H1 (cell line): ENCODE results near the gene MACROD2. TPM values are rescaled to one million over a fixed set of nuclear protein-coding genes. Genes with fewer than 3 reads are reported as not detected.

Experiments used
- BACH1 ChIP-seq: IDR thresholded peaks from 2 replicates; pipeline ENCODE4 v1.6.1; 2012; ENCODE audit warnings: low read length, improper control_type of control experiment
- FOSL1 ChIP-seq: IDR thresholded peaks from 2 replicates; pipeline ENCODE4 v1.6.1; 2011; ENCODE audit warnings: mild to moderate bottlenecking, low read depth, low read length, moderate library complexity; ENCODE audit not compliant: insufficient read depth
- JUND ChIP-seq: IDR thresholded peaks from 2 replicates; pipeline ENCODE4 v1.6.1; 2011; ENCODE audit warnings: mild to moderate bottlenecking, improper control_type of control experiment, low read length
- SRF ChIP-seq: IDR thresholded peaks from 2 replicates; pipeline ENCODE4 v1.6.1; 2011; ENCODE audit warnings: mild to moderate bottlenecking, low read depth, low read length, moderate library complexity
- polyA plus RNA-seq, 7 experiments: library from polyadenylated mRNA; depleted of rRNA in 3 of 7; stranded (reverse) in 5 of 7; unstranded in 2 of 7; fragments of >200 nt in 5 of 7; fragments of 200-250 nt in 2 of 7; gene quantifications; 1 replicate in 5 of 7; 2 replicates in 1 of 7; 4 replicates in 1 of 7; pipeline versions ENCODE4 v1.2.1 to v1.2.3, GENCODE V29; 2011 to 2013; ENCODE audit warnings: missing spikeins in 2 of 7, mixed read lengths in 2 of 7
- total RNA-seq: library from RNA; stranded (reverse); fragmentation: NEBNext Ultra II Directional; extraction: Animal tissue kit (Norgen Biotek cat#: 25700); gene quantifications from 2 replicates; pipeline ENCODE4 v1.2.1, GENCODE V29; 2021
- TF ChIP-seq, protein P1 (sequence below): fragments of 300-600 bp; sonication (generic); IDR thresholded peaks from 2 replicates; pipeline ENCODE4 v1.7.1; 2012; ENCODE audit warnings: low read length, moderate library complexity, mild to moderate bottlenecking, inconsistent platforms; ENCODE audit not compliant: insufficient replicate concordance

The MACROD2 gene
- total and polyA plus RNA-seq, 2 of the 8 experiments (the other 6 are each of a cell fraction or from before 2014, with no cell fraction given) = 0.70 to 3.9 TPM

DNA sequence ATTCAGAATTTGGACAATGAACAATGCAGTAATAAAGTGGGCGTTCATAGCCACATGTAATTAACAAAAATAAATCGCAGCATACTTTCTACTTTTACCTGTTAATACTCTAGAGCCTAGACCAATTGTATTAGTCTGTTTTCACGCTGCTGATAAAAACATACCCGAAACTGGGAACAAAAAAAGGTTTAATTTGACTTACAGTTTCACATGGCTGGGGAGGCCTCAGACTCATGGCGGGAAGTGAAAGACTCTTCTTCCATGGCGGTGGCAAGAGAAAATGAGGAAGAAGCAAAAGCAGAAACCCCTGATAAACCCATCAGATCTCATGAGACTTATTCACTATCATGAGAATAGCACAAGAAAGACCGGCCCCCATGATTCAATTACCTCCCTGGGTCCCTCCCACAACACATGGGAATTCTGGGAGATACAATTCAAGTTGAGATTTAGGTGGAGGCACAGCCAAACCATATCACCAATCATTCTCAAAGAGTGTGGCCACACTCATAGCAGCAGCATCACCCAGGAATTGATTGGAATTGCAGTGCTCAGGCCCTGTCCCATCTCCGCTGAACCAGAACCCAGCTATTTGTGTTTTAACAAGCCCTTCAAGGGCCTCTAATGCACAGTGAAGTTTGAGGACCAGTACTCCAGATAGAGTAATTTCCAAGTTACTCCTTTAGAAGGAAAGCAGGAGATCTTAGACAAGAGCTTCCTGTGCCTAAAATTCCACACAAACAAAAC lies 1927.9 kb downstream of the MACROD2 start (continued):
- TF ChIP-seq, protein P1, sequence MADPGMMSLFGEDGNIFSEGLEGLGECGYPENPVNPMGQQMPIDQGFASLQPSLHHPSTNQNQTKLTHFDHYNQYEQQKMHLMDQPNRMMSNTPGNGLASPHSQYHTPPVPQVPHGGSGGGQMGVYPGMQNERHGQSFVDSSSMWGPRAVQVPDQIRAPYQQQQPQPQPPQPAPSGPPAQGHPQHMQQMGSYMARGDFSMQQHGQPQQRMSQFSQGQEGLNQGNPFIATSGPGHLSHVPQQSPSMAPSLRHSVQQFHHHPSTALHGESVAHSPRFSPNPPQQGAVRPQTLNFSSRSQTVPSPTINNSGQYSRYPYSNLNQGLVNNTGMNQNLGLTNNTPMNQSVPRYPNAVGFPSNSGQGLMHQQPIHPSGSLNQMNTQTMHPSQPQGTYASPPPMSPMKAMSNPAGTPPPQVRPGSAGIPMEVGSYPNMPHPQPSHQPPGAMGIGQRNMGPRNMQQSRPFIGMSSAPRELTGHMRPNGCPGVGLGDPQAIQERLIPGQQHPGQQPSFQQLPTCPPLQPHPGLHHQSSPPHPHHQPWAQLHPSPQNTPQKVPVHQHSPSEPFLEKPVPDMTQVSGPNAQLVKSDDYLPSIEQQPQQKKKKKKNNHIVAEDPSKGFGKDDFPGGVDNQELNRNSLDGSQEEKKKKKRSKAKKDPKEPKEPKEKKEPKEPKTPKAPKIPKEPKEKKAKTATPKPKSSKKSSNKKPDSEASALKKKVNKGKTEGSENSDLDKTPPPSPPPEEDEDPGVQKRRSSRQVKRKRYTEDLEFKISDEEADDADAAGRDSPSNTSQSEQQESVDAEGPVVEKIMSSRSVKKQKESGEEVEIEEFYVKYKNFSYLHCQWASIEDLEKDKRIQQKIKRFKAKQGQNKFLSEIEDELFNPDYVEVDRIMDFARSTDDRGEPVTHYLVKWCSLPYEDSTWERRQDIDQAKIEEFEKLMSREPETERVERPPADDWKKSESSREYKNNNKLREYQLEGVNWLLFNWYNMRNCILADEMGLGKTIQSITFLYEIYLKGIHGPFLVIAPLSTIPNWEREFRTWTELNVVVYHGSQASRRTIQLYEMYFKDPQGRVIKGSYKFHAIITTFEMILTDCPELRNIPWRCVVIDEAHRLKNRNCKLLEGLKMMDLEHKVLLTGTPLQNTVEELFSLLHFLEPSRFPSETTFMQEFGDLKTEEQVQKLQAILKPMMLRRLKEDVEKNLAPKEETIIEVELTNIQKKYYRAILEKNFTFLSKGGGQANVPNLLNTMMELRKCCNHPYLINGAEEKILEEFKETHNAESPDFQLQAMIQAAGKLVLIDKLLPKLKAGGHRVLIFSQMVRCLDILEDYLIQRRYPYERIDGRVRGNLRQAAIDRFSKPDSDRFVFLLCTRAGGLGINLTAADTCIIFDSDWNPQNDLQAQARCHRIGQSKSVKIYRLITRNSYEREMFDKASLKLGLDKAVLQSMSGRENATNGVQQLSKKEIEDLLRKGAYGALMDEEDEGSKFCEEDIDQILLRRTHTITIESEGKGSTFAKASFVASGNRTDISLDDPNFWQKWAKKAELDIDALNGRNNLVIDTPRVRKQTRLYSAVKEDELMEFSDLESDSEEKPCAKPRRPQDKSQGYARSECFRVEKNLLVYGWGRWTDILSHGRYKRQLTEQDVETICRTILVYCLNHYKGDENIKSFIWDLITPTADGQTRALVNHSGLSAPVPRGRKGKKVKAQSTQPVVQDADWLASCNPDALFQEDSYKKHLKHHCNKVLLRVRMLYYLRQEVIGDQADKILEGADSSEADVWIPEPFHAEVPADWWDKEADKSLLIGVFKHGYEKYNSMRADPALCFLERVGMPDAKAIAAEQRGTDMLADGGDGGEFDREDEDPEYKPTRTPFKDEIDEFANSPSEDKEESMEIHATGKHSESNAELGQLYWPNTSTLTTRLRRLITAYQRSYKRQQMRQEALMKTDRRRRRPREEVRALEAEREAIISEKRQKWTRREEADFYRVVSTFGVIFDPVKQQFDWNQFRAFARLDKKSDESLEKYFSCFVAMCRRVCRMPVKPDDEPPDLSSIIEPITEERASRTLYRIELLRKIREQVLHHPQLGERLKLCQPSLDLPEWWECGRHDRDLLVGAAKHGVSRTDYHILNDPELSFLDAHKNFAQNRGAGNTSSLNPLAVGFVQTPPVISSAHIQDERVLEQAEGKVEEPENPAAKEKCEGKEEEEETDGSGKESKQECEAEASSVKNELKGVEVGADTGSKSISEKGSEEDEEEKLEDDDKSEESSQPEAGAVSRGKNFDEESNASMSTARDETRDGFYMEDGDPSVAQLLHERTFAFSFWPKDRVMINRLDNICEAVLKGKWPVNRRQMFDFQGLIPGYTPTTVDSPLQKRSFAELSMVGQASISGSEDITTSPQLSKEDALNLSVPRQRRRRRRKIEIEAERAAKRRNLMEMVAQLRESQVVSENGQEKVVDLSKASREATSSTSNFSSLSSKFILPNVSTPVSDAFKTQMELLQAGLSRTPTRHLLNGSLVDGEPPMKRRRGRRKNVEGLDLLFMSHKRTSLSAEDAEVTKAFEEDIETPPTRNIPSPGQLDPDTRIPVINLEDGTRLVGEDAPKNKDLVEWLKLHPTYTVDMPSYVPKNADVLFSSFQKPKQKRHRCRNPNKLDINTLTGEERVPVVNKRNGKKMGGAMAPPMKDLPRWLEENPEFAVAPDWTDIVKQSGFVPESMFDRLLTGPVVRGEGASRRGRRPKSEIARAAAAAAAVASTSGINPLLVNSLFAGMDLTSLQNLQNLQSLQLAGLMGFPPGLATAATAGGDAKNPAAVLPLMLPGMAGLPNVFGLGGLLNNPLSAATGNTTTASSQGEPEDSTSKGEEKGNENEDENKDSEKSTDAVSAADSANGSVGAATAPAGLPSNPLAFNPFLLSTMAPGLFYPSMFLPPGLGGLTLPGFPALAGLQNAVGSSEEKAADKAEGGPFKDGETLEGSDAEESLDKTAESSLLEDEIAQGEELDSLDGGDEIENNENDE = no peak
- TF ChIP-seq SRF = no peak
- TF ChIP-seq JUND = no peak
- TF ChIP-seq FOSL1 = no peak
- no peak for TF ChIP-seq BACH1
